Subcutaneous adipose tissue (tissue), 4 donors: Measurements from ENCODE around the gene KCNK16. TPM values are rescaled to one million over a fixed set of nuclear protein-coding genes. Genes with fewer than 3 reads are reported as not detected.

Experiments
- CTCF ChIP-seq: fragments of 450-650 bp; IDR thresholded peaks from one replicate; pipeline ENCODE4 v1.5.1; 2016; ENCODE audit warnings: low read depth, mild to moderate bottlenecking, control low read depth, antibody characterized with exemption, moderate library complexity
- total RNA-seq, 4 donors: library from RNA; depleted of rRNA; stranded (reverse); fragments of >200 nt; gene quantifications; one replicate each; pipeline ENCODE4 v1.1.0, GENCODE V29; 2016

Gene KCNK16
- total RNA-seq, 4 donors from 2014 or later = not detected

- no peak for TF ChIP-seq CTCF
These were observed 49.1 kb downstream of the KCNK16 start for GRCh38 chr6:39273406-39273821.

- TF ChIP-seq CTCF = no peak
These were observed 52.5 kb downstream of the KCNK16 start for GRCh38 chr6:39269961-39270360.

GRCh38 chr6:39268721-39269120 lies 53.8 kb downstream of the KCNK16 start:
- TF ChIP-seq CTCF = no peak

- no peak for TF ChIP-seq CTCF
These were observed 54.3 kb downstream of the KCNK16 start for GRCh38 chr6:39268171-39268570.

- TF ChIP-seq CTCF = no peak
These were observed 55.6 kb downstream of the KCNK16 start for GRCh38 chr6:39266782-39267355.

GRCh38 chr6:39266375-39266774 lies 56.1 kb downstream of the KCNK16 start:
- no peak for TF ChIP-seq CTCF

Other genes starting within 250 kb of the KCNK16 start
- 10 to 100 TPM; 17.7 to 24.5 (median 20.1) TPM for gene SAYSD1, start 207.5 kb downstream of the KCNK16 start, total RNA-seq
- gene KCNK5, start 93.2 kb downstream of the KCNK16 start, total RNA-seq = 1 to 10 TPM; 1.0 to 3.0 (median 1.1) TPM
- not detected for gene KCNK17, start 8.3 kb downstream of the KCNK16 start, total RNA-seq